Kasumi-1 (cell line): ENCODE measurements around the gene CD34.

ENCODE experiments used
- DNase-seq, 2 experiments: peaks; one replicate each; lab custom pipeline; 2025; lab: John Stamatoyannopoulos, UW

The CD34 gene

DNA sequence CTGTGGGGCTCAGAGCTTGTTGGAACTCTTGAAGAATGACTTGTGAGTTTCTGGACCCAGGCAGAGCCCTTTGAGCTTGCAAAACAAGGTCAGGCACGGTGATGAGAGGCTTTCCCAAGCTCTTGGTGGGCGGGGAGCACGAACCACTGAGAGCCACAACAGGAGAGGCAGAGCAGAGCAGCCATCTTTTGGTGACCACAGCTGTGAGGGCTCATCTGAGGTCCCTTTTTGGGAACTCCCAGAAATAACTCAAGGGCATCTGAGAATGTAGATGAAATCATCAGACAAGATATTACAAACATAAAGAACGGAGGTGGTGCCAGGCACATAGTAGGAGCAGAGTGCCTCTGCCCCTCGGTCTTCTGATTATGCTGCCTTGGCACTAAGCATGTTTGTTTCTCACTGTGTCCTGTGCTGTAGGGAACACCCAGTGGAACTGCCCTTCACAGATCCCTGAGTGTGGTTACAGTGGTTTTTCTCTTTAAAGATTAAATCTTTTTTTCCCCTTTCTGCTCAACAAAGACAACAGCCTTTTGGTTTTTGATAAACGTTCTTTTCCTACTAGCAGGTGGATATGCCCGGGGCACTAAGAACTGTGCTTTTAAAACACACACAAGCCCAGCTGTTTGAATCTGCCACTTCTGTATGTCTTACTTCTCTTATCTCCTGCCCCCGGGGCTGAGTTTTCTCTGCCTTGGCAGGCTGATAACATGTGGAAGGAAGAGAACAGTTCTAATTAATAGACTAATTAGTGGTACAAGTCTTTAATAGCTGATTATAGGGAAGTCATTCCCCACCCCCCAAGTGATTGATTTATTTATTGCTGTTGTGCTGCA is 37.7 kb downstream of the CD34 start:
- peak; percentile 34 to 53 for DNase-seq

DNA sequence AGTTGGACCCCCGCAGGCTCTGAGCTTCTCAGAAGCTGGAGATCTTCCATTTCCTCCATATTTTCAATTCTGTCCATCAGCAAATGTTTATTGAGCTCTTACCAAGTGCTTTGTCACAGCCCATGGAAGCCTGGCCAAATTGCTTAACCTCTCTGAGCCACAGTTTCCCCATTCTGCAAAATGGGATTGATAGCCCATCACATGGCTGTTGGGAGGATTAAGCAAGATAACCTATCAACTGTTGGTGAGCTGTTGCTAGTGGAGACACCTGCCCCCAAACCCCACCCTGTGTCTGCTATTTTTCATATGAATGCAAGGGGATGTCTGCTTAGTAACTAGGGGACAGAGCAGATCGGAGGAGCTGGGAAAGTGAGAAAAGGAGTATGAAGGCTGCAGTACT is 38.3 kb downstream of the CD34 start:
- DNase-seq = no peak

DNA sequence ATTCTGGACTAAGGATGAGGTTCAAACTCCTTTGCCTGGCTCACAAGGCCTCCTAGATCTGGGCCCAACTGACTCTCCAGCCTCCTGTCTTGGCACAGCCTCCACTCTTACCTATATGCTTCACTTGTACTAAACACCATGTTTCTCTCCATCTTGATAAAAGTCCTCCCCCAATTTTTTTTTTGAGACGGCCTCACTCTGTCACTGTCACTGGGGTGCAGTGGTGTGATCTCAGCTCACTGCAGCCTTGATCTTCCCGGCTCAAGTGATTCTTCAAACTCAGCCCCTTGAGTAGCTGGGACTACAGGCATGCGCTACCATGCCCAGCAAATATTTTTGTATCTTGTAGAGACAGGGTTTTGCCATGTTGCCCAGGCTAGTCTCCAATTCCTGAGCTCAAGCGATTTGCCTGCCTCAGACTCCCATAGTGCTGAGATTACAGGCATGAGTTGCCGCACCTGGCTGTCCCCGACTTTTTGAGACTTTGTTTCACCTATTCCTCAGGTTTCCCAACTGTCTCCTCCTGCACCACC is 39.7 kb downstream of the CD34 start:
- no peak for DNase-seq

DNA sequence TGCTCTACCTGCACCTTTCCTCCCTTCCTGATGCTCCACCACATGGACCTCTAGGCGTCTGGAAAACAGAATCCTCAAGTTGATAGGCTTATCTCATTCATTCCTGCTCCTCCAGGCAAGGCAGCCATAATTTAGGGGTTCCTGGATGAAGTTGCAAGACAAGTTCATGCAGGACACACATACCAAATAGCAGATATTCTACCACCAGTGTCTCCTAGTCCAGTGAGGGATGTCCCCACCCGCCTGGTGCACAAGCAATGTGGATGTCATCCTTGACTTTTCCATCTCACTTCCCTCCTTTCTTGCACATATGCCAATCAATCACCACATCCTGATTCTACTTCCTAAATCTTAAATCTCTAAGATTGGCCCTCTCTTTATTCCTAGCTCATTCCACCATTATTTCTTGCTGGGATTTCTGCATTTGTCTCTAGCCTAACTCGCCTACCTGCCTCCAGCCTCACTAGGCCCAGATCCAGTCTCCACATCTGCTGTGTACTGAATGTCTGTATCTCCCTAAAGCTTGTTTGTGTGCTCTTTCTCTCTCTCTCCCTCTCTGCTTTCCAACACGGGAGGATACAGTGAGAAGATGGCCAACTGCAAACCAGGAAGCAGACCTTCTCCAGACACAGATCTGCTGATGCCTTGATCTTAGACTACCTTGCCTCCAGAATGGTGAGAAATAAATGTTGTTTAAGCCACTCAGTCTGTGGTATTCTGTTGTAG is 40.5 kb downstream of the CD34 start:
- DNase-seq = no peak

DNA sequence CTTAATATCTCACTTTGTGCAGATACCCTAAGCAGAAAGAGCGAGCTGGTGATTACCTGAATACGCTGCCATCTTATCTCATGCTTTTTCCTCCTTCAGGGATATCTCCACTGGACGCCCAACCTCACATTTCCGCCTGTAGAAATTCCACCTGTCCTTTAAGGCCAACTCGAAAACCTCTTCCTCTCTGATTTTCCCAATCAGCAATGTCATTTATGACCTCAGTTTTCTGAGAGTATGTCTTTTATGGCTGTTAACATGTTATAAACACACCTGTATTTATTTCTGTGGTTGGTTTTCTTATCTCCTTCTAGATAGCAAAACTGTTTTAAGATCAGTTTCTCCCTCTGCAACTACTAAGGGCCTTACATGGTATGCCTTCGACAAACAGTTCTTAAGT is 41.1 kb downstream of the CD34 start:
- DNase-seq = no peak

DNA sequence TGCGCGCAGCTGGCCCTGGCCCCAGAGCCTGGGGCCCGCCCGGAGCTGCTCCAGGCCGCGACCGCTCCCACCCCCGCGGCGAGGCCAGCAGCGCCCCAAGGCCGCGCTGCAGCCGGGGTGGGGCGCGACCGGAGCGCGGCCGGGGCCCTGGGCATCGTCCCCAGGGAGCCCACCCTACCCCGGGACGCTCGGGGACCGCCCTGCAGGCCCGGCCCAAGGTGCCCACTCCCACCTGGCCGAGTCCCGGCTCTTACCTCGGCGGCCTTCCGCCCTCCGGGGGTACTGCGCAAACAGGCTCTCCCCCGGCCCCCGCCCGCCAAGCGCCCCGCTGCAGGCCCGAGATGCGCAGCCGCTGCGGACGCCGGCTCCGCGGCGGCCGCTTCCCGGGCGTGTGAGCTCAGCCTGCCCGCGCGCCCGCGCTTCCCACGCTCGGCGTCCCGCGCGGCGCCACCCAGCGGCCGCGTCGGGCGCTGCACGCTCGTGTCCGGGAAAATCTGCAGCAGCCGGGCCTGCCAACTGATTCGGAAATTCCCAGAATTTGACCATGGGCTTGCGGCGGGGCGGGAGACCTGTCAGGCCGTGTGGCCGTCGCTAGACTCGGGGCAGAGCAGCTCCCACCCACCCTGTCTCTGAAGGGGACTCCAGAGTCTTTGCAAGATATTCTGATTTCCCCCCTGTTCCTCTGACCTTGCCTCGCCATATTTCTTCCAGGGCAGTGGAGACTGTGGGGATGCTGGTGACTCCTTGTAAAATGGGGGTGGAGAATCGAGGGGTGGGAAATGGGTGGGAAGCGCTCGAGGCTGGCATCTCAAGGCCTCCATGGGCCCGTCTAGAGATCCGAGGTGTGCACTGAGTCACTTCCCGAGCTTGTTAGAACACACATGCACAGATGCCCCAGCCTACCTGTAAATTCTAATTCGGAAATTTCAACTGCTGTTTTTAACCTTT is 41.9 kb downstream of the CD34 start:
- peak; percentile 36 to 59 for DNase-seq

DNA sequence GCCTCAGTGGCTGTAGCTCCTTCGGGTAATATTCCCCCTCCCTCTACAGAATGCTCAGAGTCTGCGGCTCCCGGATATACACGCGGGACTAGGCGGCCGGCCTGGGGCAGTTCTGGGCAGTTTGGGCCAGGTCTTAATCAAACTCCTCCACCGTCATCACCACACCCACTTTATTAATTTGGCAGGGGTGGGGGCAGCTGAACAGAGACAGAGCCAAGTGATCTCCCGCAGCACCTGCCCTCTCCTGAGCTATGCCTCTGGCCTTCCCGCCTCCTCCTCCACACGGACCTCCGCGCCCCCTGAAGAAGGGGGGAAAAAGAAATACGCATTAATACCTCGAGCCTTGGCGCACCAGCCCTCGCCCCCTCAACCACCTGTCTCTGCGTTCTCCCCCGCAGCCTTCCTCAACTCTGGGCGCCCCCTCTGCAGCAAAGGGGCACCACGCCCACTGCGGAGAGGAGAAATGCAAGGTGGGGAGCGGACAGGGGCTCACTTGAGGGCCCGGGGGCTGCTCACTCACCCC is 42.6 kb downstream of the CD34 start:
- no peak for DNase-seq

DNA sequence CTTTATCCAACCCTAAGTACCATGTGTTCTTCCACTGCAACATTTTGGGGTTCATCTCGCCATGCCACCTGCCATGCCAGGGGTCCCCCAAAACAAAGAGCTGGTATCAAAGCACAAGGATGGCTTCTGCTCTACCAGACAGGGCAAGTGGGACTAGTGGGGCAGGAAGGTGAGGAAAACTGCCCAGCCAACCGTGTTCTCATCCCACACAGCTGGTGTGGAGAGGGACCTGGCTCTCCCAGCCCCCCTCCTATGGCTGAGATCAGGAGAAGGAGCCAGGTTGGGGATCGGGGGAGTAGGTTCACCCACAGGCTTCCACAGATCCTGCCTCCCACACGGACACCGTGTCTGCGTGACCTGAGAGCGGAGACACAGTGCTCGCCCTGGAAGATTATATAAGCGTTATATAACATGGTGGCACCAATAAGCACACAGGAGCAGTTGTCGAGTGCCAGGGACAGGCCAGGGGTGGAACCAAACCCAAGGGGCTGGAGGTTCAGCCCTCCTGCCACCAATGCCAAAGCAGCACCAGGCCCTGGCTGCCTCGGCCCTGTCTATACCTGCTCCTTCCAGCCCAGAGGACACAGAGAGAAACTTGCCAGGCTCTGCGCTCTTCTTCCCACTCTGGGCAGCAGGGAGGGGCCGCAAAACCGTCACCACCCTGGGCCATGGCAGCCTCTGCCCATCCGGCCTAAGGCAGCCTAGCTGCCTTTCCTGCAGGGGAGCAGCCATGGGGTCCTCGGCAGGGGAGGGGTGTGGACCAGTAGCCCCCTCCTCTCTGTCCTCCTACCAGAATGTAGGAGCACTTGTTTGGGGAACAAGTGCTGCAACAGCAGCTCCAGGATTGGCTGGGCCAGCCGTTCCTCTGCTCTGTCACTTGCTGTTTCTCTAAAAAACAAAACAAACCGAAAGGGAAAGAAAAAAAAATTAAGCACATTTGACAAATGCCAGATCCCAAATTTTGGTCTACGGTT is 43.5 kb downstream of the CD34 start:
- DNase-seq = peak in 1 of 2 experiments; percentile 17

DNA sequence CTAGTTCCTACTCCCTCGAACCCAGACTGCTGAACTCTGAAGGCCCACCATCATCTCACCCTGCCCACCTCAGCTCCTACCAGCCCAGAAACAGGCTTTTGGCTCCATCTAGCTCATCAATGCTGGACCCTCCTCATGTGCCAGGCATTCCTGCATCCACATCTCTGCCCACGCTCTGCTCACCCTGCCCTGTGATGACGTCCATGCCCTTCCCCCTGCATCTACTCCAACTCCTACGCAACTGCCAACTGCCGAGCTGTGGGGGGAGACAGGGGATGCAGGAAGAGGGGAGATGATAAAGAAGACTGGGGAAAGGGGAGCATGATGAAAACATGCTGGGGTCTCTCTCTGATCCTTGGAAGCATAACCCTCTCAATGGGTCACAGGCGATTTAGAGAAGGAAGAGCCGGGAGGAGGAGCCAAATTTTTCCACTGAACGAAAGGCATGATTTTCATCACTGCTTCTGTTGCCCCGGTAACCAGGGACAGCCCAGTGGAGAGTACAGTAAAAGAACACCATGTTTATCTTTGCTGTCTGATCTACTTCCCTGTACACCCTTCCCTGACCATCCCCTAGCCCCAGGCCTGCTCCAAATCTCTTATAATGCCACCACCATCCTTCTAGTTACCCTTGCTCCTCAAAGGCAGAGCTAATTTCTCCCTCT is 44.3 kb downstream of the CD34 start:
- DNase-seq = no peak

DNA sequence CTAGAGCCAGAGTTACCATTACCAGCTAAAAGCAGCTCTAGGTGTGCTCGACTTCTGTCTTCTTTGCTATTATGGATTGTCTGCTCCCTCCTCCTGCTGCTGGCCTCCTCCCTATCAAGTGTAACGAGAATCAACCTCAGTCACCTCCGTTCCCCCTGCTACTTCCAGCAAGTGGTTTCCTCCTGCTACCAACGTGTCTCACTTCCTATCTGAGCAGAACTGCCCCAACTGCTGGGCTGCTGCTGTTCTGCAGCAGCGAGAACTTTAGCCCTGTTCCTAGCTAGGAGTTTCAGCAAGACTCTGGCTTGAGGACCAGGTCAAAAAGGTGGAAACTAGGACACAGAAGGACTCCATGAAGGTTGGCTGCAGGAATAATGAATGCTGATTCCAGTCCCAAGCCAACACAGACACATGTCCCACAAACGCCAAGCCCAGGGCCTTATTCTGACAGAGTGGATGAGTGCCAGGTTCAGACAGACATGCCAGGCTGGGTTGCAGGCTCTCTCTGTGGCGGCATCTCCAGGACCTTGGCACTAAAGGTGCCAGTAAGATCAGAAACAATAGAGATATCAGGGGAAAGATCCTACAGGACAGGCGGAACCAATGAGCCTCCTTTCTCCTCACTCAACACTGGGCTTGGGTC is 46.9 kb downstream of the CD34 start:
- peak; percentile 98 for DNase-seq

DNA sequence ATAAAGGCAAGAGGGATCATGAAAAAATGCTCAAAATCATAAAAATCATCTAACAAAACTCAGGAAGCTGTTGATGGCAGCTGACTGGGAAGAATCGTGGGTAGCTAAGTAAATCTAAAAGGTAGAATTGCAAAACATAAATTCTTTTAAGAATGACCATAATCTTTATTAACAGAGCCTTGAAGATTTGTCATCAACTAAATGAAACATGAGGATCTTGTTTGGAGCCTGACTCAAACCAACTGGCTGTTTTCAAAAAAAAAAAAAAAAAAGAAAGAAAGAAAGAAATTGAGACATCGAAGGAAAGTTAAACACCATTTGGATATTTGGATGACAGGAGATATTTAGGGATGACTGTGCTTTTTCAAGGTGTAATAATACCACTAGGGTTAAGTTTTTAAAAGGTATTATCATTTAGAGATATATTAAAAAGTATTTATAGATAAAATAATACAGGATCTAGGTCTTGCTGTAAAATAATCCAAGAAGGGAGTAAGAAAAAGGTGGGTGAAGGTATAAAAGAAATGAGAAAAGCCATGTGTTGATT is 48.6 kb downstream of the CD34 start:
- no peak for DNase-seq

DNA sequence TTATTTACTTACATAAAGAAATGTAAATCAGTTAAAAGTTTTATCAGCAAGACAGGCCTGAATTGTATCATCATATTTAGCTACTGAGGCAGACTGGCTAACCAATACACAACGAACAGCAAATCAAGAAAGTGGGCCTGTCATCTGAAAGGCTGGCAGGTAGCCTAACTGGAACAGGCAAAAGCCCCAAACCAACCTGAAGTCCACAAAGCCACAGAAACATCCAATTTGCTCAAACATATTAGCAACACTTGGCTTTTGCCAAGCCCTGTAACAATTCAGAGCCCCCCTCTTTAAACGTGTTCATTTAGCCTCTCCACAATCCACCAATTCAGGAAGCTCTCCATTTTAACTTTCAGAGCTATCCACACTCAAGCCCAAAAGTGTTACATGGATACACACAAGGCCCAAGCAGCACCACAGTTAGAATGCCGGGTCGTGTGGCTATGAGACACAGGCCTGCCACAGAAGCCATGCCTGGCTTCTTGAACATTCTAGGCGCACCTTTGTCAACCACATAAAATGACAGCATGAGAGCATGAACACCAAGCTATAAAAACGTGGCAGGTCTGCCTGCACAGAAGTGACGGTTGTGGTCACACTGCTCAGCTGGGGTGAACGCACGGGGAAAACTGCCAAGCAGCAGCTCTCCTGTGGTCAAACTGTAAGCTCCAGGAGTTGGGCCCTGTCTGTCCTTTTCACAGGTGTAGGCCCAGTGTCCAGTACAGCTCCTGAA is 49.3 kb downstream of the CD34 start:
- peak; percentile 48 to 49 for DNase-seq

DNA sequence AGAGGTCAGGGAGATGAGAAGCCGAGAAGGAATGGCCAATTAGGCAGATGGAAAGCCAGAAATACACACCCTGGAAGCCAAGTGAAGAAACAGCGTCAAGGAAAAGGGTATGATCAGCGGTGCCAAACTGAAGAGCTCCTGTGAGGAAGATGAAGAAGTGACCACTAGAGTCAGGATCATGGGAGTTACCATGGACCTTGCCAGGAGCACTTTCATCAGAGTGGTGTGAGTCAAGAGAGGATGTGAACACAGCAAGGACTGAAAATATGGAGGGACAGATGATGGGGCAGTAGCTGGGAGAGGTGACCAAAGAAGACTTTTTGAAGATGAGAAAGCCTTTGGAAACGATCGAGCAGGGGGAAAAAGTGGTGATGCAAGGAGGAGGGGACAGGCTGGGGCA is 50.4 kb downstream of the CD34 start:
- DNase-seq = no peak

DNA sequence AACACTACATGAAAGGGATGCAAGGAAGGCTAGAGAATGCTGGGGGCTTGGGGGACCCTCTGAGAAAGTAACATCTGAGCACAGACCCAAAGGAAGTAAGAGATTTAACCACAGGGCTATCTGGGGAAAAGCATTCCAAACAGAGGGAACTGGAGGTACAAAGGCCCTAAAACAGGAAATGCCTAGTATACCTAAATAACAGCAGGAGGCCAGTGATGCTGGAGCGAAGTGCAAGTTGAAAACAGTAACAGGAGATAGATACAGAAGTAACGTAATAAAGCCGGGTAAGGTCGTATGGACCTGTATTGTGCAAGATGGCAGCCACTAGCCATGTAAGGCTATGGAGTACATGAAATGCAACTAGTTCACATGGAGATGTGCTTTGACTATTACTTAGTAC is 52.1 kb downstream of the CD34 start:
- no peak for DNase-seq

DNA sequence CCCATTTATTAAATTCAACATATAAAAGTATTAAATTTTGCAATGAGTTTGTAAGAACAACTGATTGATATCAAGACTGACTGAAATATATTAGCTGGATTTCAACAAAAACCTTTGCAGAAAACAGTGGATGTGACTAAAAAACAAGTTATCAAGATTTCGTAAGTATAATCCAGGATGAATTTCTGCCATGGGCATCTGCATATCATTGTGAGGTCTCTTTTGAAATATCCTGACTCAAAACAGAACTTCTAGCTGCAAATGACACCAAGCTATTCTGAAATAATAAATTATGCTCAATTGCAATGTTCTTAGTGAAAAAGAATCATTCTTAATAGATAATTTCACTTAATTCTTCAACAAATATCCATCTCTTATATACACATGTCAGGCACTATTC is 52.6 kb downstream of the CD34 start:
- DNase-seq = no peak

DNA sequence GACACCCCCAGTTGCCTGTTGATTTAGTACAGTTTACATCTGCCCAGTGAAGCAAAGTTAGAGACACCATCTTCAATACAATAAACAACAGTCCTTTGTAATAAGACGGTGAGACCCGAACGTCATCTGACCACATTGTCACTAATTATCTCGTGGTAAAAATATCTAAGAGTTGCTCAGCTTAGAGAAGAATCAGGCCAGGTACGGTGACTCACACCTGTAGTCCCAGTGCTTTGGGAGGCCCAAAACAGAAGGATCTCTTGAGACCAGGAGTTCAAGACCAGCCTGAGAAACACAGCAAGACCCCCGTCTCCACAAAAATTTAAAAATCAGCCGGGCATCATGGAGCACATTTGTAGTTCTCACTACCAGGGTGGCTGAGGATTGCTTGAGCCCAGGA is 53.5 kb downstream of the CD34 start:
- no peak for DNase-seq

DNA sequence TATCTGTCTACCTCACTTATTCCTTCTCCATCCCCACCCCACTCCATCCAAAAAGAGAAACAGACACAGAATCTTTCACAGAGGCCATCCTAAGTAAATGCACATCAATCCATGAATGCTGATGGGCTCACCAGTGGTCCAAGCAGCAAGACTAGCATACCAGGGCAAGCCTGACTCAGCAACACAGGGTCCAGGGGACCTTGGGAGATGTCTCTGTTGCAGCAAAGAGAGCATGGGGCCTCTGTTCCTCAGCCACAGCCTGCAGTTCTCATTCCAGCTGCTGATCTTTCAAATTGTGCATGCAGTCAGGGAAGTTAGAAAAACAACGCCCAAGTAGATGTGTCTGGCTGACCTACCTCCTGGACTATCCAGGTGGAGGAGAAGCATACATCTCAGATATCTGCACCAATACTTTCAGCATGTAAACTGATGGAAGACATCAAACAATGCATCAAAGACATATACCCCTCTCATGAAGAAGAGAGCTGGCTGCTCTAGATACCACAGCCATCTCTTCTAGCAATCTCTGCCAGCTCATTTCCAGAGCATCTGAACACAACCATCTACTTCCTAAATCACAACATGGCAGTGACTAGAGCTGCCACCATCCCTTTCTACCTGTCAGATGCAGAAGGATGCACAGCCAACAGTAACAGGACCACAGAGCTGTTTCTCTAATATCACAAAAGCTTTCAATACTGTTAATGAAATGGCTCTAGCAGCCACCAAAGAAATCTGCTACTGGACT is 54.5 kb downstream of the CD34 start:
- no peak for DNase-seq

DNA sequence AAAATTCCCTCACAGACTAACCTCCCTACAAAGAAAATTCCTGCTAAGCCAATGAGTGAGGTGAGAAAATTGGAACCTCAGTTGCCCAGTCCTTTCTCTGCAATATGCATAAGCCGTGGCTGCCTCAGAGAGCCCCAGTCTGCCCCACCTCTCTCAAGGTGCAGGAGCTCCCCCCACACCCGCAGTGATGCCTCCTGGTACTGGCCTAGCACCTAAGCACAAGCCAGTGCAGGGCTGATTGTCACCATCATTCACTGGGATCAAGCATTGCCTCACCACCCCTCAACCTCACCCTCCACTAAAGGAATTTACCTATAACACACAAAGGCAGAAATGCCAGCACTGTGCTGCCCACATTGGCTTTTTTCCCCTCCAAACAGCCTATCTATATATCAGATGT is 56.9 kb downstream of the CD34 start:
- DNase-seq = no peak
